DND-41 (cell line): ENCODE data around the gene NIP7.

ENCODE experiments used
- ATAC-seq: fragments of 200-7000 bp; cut with Tn5 transposase; 3 replicates; pipeline ENCODE4 v1.9.1; 2021; ENCODE audit warnings: low read depth; ENCODE audit not compliant: insufficient read depth
- DNase-seq: peaks from one replicate; pipeline ENCODE4 v3.0.0-alpha.2; 2020
- H2AFZ ChIP-seq: 2 replicates; pipeline ENCODE4 v1.6.0; 2012; ENCODE audit warnings: low read depth, low read length
- H3K27ac ChIP-seq: 2 replicates; pipeline ENCODE4 v1.5.1; 2012; ENCODE audit warnings: low read length, inconsistent platforms
- H3K27me3 ChIP-seq: fragments of 200-600 bp; sonication (generic); 2 replicates; pipeline ENCODE4 v1.6.0; 2012; ENCODE audit warnings: low read length, mild to moderate bottlenecking, inconsistent platforms; ENCODE audit not compliant: insufficient read depth, poor library complexity
- H3K36me3 ChIP-seq: 2 replicates; pipeline ENCODE4 v1.5.1; 2012; ENCODE audit warnings: low read length, inconsistent platforms; ENCODE audit not compliant: insufficient read depth
- H3K4me1 ChIP-seq: 2 replicates; pipeline ENCODE4 v1.5.1; 2012; ENCODE audit warnings: mild to moderate bottlenecking, low read length; ENCODE audit not compliant: insufficient read depth
- H3K4me2 ChIP-seq: 2 replicates; pipeline ENCODE4 v1.6.0; 2012; ENCODE audit warnings: mild to moderate bottlenecking, moderate library complexity, low read length, inconsistent platforms; ENCODE audit not compliant: insufficient read depth
- H3K4me3 ChIP-seq, 2 experiments: fragments of 200-600 bp in 1 of 2; shearing (Covaris generic) in 1 of 2; 2 replicates each; pipeline ENCODE4 v1.5.1; 2012 to 2016; ENCODE audit warnings: inconsistent platforms in 2 of 2, low read length in 2 of 2, mild to moderate bottlenecking in 2 of 2, low read depth in 1 of 2, moderate library complexity in 1 of 2
- H3K79me2 ChIP-seq: 2 replicates; pipeline ENCODE4 v1.6.0; 2012; ENCODE audit warnings: low read length, inconsistent platforms; ENCODE audit not compliant: insufficient read depth
- H3K9ac ChIP-seq: 2 replicates; pipeline ENCODE4 v1.6.0; 2012; ENCODE audit warnings: low read depth, mild to moderate bottlenecking, inconsistent platforms, low read length, moderate library complexity
- H3K9me3 ChIP-seq: 2 replicates; pipeline ENCODE4 v1.5.1; 2012; ENCODE audit warnings: low read length, moderate library complexity, mild to moderate bottlenecking, inconsistent platforms; ENCODE audit not compliant: insufficient read depth, severe bottlenecking
- H4K20me1 ChIP-seq: 2 replicates; pipeline ENCODE4 v1.6.0; 2012; ENCODE audit warnings: low read length; ENCODE audit not compliant: insufficient read depth
- EZH2 ChIP-seq: IDR thresholded peaks from 3 replicates; pipeline ENCODE4 v1.6.1; 2012; ENCODE audit warnings: borderline replicate concordance, low read depth, mild to moderate bottlenecking, moderate library complexity, low read length, inconsistent platforms; ENCODE audit not compliant: severe bottlenecking
- TF ChIP-seq, protein P1 (sequence below): IDR thresholded peaks from 2 replicates; pipeline ENCODE4 v1.5.1; 2012; ENCODE audit warnings: borderline replicate concordance, low read length, moderate library complexity, mild to moderate bottlenecking; ENCODE audit not compliant: poor library complexity, severe bottlenecking; ENCODE audit errors: extremely low read depth

NIP7 gene

DNA sequence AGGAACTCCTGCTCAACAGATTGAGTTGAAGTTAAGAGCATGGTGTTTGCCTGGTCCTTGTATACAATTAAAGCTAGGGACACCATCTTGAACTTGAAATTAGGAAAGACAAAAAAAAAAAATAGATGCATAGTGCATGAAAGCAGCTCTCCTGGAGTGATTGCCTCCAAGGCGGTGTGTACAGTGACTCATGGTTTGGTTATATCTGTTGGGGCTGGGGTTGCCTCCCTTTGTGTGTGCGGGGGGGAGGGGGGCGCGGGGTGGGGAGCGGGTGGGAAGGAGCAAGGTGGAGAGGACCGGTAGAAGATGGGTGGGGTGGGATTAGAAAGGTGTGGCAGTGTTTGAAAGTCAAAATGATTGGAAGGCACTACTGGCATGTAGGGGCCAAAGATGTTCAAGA is 8.7 kb downstream of the NIP7 start:
- TF ChIP-seq, protein P1, sequence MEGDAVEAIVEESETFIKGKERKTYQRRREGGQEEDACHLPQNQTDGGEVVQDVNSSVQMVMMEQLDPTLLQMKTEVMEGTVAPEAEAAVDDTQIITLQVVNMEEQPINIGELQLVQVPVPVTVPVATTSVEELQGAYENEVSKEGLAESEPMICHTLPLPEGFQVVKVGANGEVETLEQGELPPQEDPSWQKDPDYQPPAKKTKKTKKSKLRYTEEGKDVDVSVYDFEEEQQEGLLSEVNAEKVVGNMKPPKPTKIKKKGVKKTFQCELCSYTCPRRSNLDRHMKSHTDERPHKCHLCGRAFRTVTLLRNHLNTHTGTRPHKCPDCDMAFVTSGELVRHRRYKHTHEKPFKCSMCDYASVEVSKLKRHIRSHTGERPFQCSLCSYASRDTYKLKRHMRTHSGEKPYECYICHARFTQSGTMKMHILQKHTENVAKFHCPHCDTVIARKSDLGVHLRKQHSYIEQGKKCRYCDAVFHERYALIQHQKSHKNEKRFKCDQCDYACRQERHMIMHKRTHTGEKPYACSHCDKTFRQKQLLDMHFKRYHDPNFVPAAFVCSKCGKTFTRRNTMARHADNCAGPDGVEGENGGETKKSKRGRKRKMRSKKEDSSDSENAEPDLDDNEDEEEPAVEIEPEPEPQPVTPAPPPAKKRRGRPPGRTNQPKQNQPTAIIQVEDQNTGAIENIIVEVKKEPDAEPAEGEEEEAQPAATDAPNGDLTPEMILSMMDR: no peak
- no peaks in the 10 kb centered on the region for H3K9me3 ChIP-seq
- peaks cover 5% of the 10 kb centered on the region; the same call in 1 of the 2 replicates for H3K79me2 ChIP-seq
- no peaks in the 10 kb centered on the region for H3K4me1 ChIP-seq
- no peaks in the 10 kb centered on the region; the same call in 1 of the 2 replicates for H4K20me1 ChIP-seq
- ATAC-seq (no peak), DNase-seq (no peak)
- no peak overlapping the region for H2AFZ ChIP-seq
- no peak overlapping the region for H3K4me3 ChIP-seq
- no peak overlapping the region for H3K27ac ChIP-seq
- H3K36me3 ChIP-seq: peaks cover 22% of the 10 kb centered on the region
- no peak overlapping the region for H3K9ac ChIP-seq
- no peak overlapping the region for H3K4me2 ChIP-seq
- H3K27me3 ChIP-seq: no peaks in the 10 kb centered on the region

DNA sequence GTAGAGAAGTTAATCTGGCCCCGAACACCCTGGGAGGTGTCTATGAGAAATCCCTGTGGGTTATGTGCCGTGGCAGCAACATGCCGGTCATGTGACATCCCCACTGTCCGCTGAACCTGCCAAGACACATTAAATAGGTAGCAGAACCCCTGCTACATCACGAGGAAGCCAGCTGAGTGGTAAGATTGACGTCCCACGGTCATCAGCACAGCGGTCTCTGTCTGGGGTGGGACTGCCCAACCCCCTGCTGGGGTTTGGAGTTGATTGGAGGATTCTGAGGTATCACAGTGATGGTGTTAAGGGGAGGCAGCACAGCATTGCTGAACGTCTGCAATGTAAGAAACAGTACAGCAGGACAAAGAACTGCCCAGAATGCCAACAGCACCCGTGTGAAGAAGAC is 10.0 kb downstream of the NIP7 start:
- H4K20me1 ChIP-seq: no peaks in the 10 kb centered on the region
- ATAC-seq (no peak), DNase-seq (no peak)
- no peaks in the 10 kb centered on the region for H3K4me1 ChIP-seq
- H2AFZ ChIP-seq: no peak overlapping the region
- H3K27ac ChIP-seq: no peak overlapping the region
- H3K9me3 ChIP-seq: no peaks in the 10 kb centered on the region
- peaks cover 13% of the 10 kb centered on the region for H3K36me3 ChIP-seq
- no peak overlapping the region for H3K4me2 ChIP-seq
- no peaks in the 10 kb centered on the region for H3K79me2 ChIP-seq
- H3K4me3 ChIP-seq: no peak overlapping the region
- H3K27me3 ChIP-seq: no peaks in the 10 kb centered on the region
- no peak for TF ChIP-seq EZH2
- TF ChIP-seq, protein P1: no peak
- no peak overlapping the region for H3K9ac ChIP-seq

DNA sequence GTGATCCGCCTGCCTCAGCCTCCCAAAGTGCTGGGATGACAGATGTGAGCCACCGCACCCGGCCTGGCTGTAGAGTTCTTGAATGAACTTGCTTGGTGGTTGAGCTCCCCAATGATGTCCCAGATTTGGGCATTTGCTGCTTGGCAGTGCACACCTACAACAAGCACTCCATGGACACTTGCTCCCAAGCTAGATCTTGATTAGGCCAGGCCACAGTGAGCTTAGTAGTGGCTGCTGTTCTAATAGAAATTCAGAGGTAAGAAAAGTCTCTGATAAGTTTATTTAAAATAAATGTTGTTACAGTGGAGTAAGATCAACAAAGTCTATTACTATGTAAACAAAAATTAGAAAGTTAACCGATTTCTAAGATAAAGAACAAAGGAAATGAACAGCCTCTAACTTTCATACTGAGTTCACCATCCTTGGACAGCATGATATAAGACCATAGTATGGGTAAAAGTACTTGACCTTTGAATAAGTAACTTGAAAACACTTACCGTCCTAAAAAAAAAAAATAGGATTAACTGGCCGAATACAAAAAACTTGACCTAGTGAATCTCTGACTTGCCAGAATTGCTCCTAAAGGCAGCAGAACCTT is 11.1 kb downstream of the NIP7 start:
- Histone ChIP-seq H3K27ac (no peak overlapping the region), H2AFZ (no peak overlapping the region), H3K4me1 (no peaks in the 10 kb centered on the region), H3K27me3 (no peaks in the 10 kb centered on the region), H3K9me3 (no peaks in the 10 kb centered on the region), H3K4me2 (no peak overlapping the region), H3K79me2 (no peaks in the 10 kb centered on the region), H3K36me3 (peaks cover 13% of the 10 kb centered on the region), H3K9ac (no peak overlapping the region), H3K4me3 (no peak overlapping the region), H4K20me1 (no peaks in the 10 kb centered on the region)
- TF ChIP-seq, protein P1: no peak
- no peak for TF ChIP-seq EZH2
- no peak for ATAC-seq
- DNase-seq: no peak
